Measurements from ENCODE around the gene GIMAP5.

GIMAP5 gene

DNA sequence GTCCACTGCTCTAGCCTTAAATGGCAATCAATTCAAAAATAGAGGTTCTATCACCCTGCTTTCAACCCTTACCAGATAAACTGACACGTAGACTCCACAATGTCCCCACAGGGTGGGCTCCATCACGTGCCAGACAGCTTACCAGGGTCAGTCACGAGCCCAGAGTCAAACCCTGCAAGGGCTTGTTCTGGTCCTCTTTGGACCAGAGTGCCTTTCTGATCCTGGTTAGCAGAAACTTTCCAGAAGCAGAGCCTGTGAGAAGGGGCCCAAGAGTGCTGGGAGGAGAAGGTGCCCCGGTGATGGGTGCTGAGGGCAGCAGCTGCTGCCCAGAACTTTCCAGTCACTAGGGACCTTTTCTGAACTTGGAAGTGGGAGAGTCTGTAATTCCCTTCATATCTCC is 354 bp upstream of the GIMAP5 start:
- H3K4me2 ChIP-seq (ENCODE audit: low read length): no peak overlapping the region
- no peaks in the 10 kb centered on the region for H3K79me2 ChIP-seq (ENCODE audit: control insufficient read depth, low read length)
- no peak for TF ChIP-seq EZH2phosphoT487 (IDR thresholded peaks at IDR 0.05; ENCODE audit: borderline replicate concordance, low read length)
- TF ChIP-seq, protein P1, sequence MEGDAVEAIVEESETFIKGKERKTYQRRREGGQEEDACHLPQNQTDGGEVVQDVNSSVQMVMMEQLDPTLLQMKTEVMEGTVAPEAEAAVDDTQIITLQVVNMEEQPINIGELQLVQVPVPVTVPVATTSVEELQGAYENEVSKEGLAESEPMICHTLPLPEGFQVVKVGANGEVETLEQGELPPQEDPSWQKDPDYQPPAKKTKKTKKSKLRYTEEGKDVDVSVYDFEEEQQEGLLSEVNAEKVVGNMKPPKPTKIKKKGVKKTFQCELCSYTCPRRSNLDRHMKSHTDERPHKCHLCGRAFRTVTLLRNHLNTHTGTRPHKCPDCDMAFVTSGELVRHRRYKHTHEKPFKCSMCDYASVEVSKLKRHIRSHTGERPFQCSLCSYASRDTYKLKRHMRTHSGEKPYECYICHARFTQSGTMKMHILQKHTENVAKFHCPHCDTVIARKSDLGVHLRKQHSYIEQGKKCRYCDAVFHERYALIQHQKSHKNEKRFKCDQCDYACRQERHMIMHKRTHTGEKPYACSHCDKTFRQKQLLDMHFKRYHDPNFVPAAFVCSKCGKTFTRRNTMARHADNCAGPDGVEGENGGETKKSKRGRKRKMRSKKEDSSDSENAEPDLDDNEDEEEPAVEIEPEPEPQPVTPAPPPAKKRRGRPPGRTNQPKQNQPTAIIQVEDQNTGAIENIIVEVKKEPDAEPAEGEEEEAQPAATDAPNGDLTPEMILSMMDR (IDR thresholded peaks at IDR 0.05; ENCODE audit: low read depth, low read length, poor library complexity, severe bottlenecking): no peak
- H3K4me1 ChIP-seq (ENCODE audit: control insufficient read depth, low read length): no peaks in the 10 kb centered on the region
- H4K20me1 ChIP-seq (ENCODE audit: control insufficient read depth, insufficient read depth, low read depth, low read length): no peaks in the 10 kb centered on the region
- no peaks in the 10 kb centered on the region for H3K9me2 ChIP-seq (replicated peaks; ENCODE audit: control insufficient read depth, low read length)
- no peaks in the 10 kb centered on the region for H3F3A ChIP-seq (ENCODE audit: control insufficient read depth, insufficient read depth)
- H3K36me3 ChIP-seq (ENCODE audit: control insufficient read depth, low read length): no peaks in the 10 kb centered on the region
- no peaks in the 10 kb centered on the region for H3K9me3 ChIP-seq (ENCODE audit: control insufficient read depth, insufficient read depth, low read length)
- no peak overlapping the region for H3K27ac ChIP-seq (ENCODE audit: low read depth, low read length)
- no peak overlapping the region for H3K4me3 ChIP-seq (ENCODE audit: low read length)
- H3K27me3 ChIP-seq (ENCODE audit: control insufficient read depth, low read length): peaks cover 40% of the 10 kb centered on the region; the same call in 1 of the 2 replicates

DNA sequence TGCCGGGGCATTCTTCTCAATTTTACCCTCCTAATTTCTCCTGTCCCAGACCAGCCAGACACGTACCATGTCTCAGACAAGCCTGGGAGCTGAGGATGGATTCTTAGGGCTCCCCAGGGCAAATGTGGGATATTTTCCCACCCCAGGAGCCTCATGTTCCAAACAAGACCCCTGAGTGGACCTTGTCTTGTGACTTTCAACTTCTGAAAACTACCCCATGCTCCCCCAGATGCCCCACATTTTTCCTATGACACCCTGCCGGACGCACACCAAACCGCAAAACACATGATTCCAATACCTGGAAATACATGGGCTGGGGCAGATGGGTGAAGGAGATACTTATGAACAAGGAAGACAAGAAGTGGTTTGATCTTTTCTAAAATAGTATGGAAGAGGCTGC is 874 bp downstream of the GIMAP5 start:
- Histone ChIP-seq H3K27ac (ENCODE audit: low read depth, low read length) (no peak overlapping the region), H3F3A (ENCODE audit: control insufficient read depth, insufficient read depth) (no peaks in the 10 kb centered on the region), H3K9me3 (ENCODE audit: control insufficient read depth, insufficient read depth, low read length) (no peaks in the 10 kb centered on the region), H3K9me2 (replicated peaks; ENCODE audit: control insufficient read depth, low read length) (no peaks in the 10 kb centered on the region), H3K79me2 (ENCODE audit: control insufficient read depth, low read length) (no peaks in the 10 kb centered on the region), H3K4me2 (ENCODE audit: low read length) (no peak overlapping the region), H3K27me3 (ENCODE audit: control insufficient read depth, low read length) (peaks cover 30% of the 10 kb centered on the region; the same call in 1 of the 2 replicates), H3K4me1 (ENCODE audit: control insufficient read depth, low read length) (no peaks in the 10 kb centered on the region), H4K20me1 (ENCODE audit: control insufficient read depth, insufficient read depth, low read depth, low read length) (no peaks in the 10 kb centered on the region), H3K36me3 (ENCODE audit: control insufficient read depth, low read length) (no peaks in the 10 kb centered on the region), H3K4me3 (ENCODE audit: low read length) (no peak overlapping the region)
- no peak for TF ChIP-seq EZH2phosphoT487 (IDR thresholded peaks at IDR 0.05; ENCODE audit: borderline replicate concordance, low read length)
- TF ChIP-seq, protein P1 (IDR thresholded peaks at IDR 0.05; ENCODE audit: low read depth, low read length, poor library complexity, severe bottlenecking): no peak

DNA sequence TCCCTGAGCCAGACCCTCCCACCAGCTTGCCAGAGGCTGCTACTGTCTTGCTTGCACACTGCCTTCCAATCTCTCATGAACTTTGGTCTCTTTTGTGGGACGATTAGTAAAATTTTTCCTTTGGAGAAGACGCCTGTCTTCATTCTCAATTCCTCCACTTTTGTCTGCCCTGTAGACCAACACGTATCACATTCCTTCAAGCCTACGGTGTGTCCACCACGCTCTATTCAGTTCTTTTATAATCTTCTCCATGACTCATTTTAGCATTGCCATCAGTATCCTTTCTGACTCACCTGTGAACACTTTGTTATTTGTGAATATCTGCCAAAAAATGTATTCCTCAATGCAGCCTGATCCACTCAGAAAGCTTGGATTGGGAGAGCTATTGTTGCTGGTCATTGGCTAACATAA is 1.4 kb downstream of the GIMAP5 start:
- H3K79me2 ChIP-seq (ENCODE audit: control insufficient read depth, low read length): no peaks in the 10 kb centered on the region
- no peaks in the 10 kb centered on the region for H3K9me2 ChIP-seq (replicated peaks; ENCODE audit: control insufficient read depth, low read length)
- no peak for TF ChIP-seq EZH2phosphoT487 (IDR thresholded peaks at IDR 0.05; ENCODE audit: borderline replicate concordance, low read length)
- TF ChIP-seq, protein P1 (IDR thresholded peaks at IDR 0.05; ENCODE audit: low read depth, low read length, poor library complexity, severe bottlenecking): no peak
- H3K4me3 ChIP-seq (ENCODE audit: low read length): no peak overlapping the region
- H3K27me3 ChIP-seq (ENCODE audit: control insufficient read depth, low read length): peaks cover 26% of the 10 kb centered on the region; the same call in 1 of the 2 replicates
- H3K4me2 ChIP-seq (ENCODE audit: low read length): no peak overlapping the region
- no peaks in the 10 kb centered on the region for H3K36me3 ChIP-seq (ENCODE audit: control insufficient read depth, low read length)
- H4K20me1 ChIP-seq (ENCODE audit: control insufficient read depth, insufficient read depth, low read depth, low read length): no peaks in the 10 kb centered on the region
- H3F3A ChIP-seq (ENCODE audit: control insufficient read depth, insufficient read depth): no peaks in the 10 kb centered on the region
- no peaks in the 10 kb centered on the region for H3K9me3 ChIP-seq (ENCODE audit: control insufficient read depth, insufficient read depth, low read length)
- no peak overlapping the region for H3K27ac ChIP-seq (ENCODE audit: low read depth, low read length)
- no peaks in the 10 kb centered on the region for H3K4me1 ChIP-seq (ENCODE audit: control insufficient read depth, low read length)
